CD4-positive, alpha-beta T cell (primary cell): ENCODE measurements around the gene ADCY7. TPM values are rescaled to one million over a fixed set of nuclear protein-coding genes. Genes with fewer than 3 reads are reported as not detected.

Experiments
- ATAC-seq: fragments of 200-7000 bp; cut with Tn5 transposase; one replicate; pipeline ENCODE4 v1.10.0; 2022; ENCODE audit warnings: mild to moderate bottlenecking; ENCODE audit not compliant: poor library complexity
- CTCF ChIA-PET: fragments of 350-600 bp; sonication (Branson Sonifier 250); formaldehyde crosslinking; loops from one replicate; lab custom pipeline; 2021; ENCODE audit warnings: antibody characterized with exemption, inconsistent platforms; lab: Charles Lee
- POLR2A ChIA-PET: fragments of 350-600 bp; sonication (Branson Sonifier 250); formaldehyde crosslinking; loops from one replicate; lab custom pipeline; 2021; ENCODE audit warnings: antibody characterized with exemption, inconsistent platforms; lab: Charles Lee
- DNase-seq, 14 experiments: peaks; one replicate each; pipeline ENCODE4 v3.0.0-alpha.2; 2013 to 2020; ENCODE audit warnings: mixed read lengths in 2 of 14
- H3K27ac ChIP-seq, 2 donors: one replicate each; pipeline versions ENCODE4 v1.5.1 to v1.7.0; 2013; ENCODE audit warnings: low read length in 2 of 2, low read depth in 1 of 2, mild to moderate bottlenecking in 1 of 2
- H3K27me3 ChIP-seq, 2 experiments: 1 replicate in 1 of 2; 2 replicates in 1 of 2; pipeline versions ENCODE4 v1.6.1 to v1.7.0; 2013; ENCODE audit warnings: low read length in 2 of 2, control low read depth in 1 of 2, mild to moderate bottlenecking in 1 of 2, moderate library complexity in 1 of 2; ENCODE audit not compliant: insufficient read depth in 2 of 2, control insufficient read depth in 1 of 2
- H3K36me3 ChIP-seq: one replicate; pipeline ENCODE4 v1.6.1; 2013; ENCODE audit warnings: low read length, control low read depth; ENCODE audit not compliant: insufficient read depth
- H3K4me1 ChIP-seq: one replicate; pipeline ENCODE4 v1.6.1; 2013; ENCODE audit warnings: low read length, control low read depth; ENCODE audit not compliant: insufficient read depth
- H3K4me3 ChIP-seq: one replicate; pipeline ENCODE4 v1.5.1; 2013; ENCODE audit warnings: mild to moderate bottlenecking, low read length, moderate library complexity
- H3K9me3 ChIP-seq, 2 experiments: 1 replicate in 1 of 2; 2 replicates in 1 of 2; pipeline versions ENCODE4 v1.6.1 to v1.7.0; 2013; ENCODE audit warnings: low read length in 2 of 2, mild to moderate bottlenecking in 2 of 2, control low read depth in 1 of 2, moderate library complexity in 1 of 2; ENCODE audit not compliant: control insufficient read depth in 1 of 2, insufficient read depth in 1 of 2
- H3K27ac Mint-ChIP-seq: one replicate; pipeline ENCODE4 v1.8.0; 2020; ENCODE audit warnings: mixed read lengths
- H3K27me3 Mint-ChIP-seq: one replicate; pipeline ENCODE4 v1.8.0; 2021; ENCODE audit warnings: mixed read lengths
- H3K36me3 Mint-ChIP-seq: one replicate; pipeline ENCODE4 v1.8.0; 2021; ENCODE audit warnings: low read depth, mixed read lengths
- H3K4me1 Mint-ChIP-seq: one replicate; pipeline ENCODE4 v1.8.0; 2021; ENCODE audit warnings: low read depth, mixed read lengths
- H3K4me3 Mint-ChIP-seq: one replicate; pipeline ENCODE4 v1.8.0; 2020; ENCODE audit warnings: mild to moderate bottlenecking, mixed read lengths
- H3K9me3 Mint-ChIP-seq: one replicate; pipeline ENCODE4 v1.8.0; 2020; ENCODE audit warnings: mixed read lengths
- intact Hi-C, 2 experiments: fragments of 100-400 bp; cut with DNase I in 1 of 2; cut with micrococcal nuclease in 1 of 2; formaldehyde crosslinking; loops; one replicate each; pipeline versions ENCODE4 v1.15.1 to v1.9.0; 2023 to 2025; cut with DNase I, micrococcal nuclease
- total RNA-seq, 174 experiments: library from RNA in 2 of 174; stranded (reverse) in 2 of 174; gene quantifications; one replicate each; pipeline ENCODE4 v1.2.3 and lab custom pipeline; 2021 to 2026
- TF ChIP-seq, protein P1 (sequence below): fragments of 200-600 bp; IDR thresholded peaks from one replicate; pipeline ENCODE4 v1.8.0; 2022; ENCODE audit warnings: antibody characterized with exemption, mild to moderate bottlenecking

ADCY7 gene
- total RNA-seq, 2 experiments from 2014 or later = 136 to 147 TPM

DNA sequence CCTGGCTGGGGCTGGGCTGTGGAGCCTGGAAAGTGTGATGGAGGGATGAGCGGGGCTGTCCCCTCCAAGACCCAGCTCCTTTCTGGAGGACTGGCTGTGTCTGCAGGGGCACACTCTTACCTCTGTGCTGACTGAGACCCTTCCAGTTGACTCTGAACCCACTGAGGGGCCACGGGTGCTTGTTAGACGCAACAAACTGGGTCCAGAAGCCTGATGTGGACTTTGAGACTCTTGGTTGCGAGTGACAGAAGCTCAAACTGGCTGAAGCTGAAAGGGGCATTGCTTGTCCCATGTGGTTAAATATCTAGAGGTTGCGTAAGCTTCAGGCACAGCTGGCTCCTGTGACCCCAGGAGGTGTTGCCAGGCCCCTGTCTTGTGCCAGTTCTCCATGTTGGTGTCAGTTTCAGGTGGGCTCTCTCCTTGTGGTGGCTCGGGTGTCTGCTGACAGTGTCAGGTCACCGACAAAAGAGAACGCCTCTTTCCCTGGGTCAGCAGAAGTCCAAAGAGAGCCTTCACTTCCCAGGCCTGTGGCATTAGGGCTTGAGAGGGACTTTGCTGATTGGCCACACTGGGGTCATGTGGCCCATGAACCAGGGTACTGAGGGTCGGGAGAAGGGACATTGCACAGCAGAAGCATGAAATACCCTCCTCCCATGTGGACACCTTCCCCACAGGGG lies 16.7 kb downstream of the ADCY7 start:
- H3K27ac Mint-ChIP-seq = peak overlapping the region; percentile 100
- H3K27me3 Mint-ChIP-seq = no peaks in the 10 kb centered on the region
- intact Hi-C loops = loop anchor here in 1 of 2 experiments (2.0 kb wide), 1 partner anchor 16 kb away; the partner anchor contains the start of gene ADCY7
- no peak for DNase-seq
- Histone ChIP-seq H3K4me3 (no peak overlapping the region), H3K27me3 (no peaks in the 10 kb centered on the region), H3K9me3 (peaks cover 0 to 9% of the 10 kb centered on the region in 2 experiments), H3K4me1 (peaks cover 81% of the 10 kb centered on the region), H3K36me3 (peaks cover 33% of the 10 kb centered on the region), H3K27ac (peak overlapping the region in 1 of 2 donors; percentile 45)
- peaks cover 41% of the 10 kb centered on the region for H3K36me3 Mint-ChIP-seq
- ChIA-PET CTCF (interaction anchor here (1.0 to 1.8 kb wide), 6 partner anchors 8 to 524 kb away, joined by 3 to 9 read pairs (median 4); no protein-coding TSS in a partner anchor), POLR2A (interaction anchor here (1.1 to 6.4 kb wide), 4 partner anchors 10 to 463 kb away, joined by 3 to 77 read pairs (median 22); partner anchors contain the start of gene ADCY7)
- H3K4me3 Mint-ChIP-seq = peak overlapping the region; percentile 81
- H3K4me1 Mint-ChIP-seq = peaks cover 83% of the 10 kb centered on the region
- H3K9me3 Mint-ChIP-seq = no peaks in the 10 kb centered on the region
- ATAC-seq = no peak
- TF ChIP-seq, protein P1, sequence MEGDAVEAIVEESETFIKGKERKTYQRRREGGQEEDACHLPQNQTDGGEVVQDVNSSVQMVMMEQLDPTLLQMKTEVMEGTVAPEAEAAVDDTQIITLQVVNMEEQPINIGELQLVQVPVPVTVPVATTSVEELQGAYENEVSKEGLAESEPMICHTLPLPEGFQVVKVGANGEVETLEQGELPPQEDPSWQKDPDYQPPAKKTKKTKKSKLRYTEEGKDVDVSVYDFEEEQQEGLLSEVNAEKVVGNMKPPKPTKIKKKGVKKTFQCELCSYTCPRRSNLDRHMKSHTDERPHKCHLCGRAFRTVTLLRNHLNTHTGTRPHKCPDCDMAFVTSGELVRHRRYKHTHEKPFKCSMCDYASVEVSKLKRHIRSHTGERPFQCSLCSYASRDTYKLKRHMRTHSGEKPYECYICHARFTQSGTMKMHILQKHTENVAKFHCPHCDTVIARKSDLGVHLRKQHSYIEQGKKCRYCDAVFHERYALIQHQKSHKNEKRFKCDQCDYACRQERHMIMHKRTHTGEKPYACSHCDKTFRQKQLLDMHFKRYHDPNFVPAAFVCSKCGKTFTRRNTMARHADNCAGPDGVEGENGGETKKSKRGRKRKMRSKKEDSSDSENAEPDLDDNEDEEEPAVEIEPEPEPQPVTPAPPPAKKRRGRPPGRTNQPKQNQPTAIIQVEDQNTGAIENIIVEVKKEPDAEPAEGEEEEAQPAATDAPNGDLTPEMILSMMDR = no peak

DNA sequence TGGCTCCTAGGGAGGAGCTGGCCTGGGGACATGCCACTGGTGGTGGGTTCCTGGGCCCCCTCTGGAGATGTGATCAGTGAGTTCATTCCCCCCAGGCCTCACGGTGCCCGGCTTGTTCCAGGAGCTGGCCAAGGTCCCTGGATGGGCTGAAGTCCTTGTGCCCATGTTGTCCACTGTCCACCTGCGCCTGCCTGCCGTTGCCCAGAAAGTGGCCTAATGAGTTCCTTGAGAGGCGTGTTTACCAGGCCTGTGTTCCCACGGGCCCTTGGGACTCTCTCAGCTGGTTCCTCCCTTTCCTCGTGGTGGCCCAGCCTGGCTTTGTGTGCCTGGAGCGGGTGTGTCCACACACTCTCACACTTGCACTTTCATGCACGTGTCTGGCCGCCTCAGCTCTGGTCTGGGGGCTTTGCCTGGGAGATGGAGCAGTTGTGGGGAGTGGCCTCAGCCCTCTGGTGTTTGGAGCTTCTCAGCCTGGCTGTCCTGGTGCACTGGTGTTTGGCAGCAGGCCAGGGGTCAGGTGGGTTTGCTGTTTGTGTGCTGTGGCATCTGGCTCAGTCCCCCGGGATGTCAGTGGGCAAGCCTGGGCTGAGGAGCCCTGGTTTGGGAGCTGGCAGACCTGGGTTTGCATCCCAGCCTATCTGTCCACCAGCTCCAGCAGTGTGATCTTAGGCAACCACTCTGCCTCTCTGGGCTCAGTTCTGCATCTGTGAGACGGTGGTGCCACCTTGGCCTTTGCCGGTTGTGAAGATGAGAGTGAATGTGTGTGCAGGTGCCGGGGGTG lies 18.0 kb downstream of the ADCY7 start:
- ChIA-PET CTCF (interaction anchor here (0.6 to 1.8 kb wide), 5 partner anchors 9 to 73 kb away, joined by 3 to 9 read pairs (median 3); no protein-coding TSS in a partner anchor), POLR2A (interaction anchor here (1.3 to 3.8 kb wide), 3 partner anchors 11 to 29 kb away, joined by 3 to 40 read pairs (median 19); partner anchors contain the start of gene ADCY7)
- TF ChIP-seq, protein P1 = no peak
- Histone ChIP-seq H3K4me3 (peak overlapping the region; percentile 2), H3K9me3 (peaks cover 0 to 9% of the 10 kb centered on the region in 2 experiments), H3K27me3 (no peaks in the 10 kb centered on the region), H3K4me1 (peaks cover 72% of the 10 kb centered on the region), H3K27ac (peak overlapping the region; percentile 44 to 45), H3K36me3 (peaks cover 37% of the 10 kb centered on the region)
- H3K4me3 Mint-ChIP-seq = peak overlapping the region; percentile 67
- no peaks in the 10 kb centered on the region for H3K27me3 Mint-ChIP-seq
- ATAC-seq (peak; percentile 33), DNase-seq (peak in 4 of 14 experiments; percentile 26 to 43 (median 38))
- H3K27ac Mint-ChIP-seq = peak overlapping the region; percentile 100
- peaks cover 51% of the 10 kb centered on the region for H3K36me3 Mint-ChIP-seq
- intact Hi-C loops = no loop called here
- no peaks in the 10 kb centered on the region for H3K9me3 Mint-ChIP-seq
- peaks cover 71% of the 10 kb centered on the region for H3K4me1 Mint-ChIP-seq

DNA sequence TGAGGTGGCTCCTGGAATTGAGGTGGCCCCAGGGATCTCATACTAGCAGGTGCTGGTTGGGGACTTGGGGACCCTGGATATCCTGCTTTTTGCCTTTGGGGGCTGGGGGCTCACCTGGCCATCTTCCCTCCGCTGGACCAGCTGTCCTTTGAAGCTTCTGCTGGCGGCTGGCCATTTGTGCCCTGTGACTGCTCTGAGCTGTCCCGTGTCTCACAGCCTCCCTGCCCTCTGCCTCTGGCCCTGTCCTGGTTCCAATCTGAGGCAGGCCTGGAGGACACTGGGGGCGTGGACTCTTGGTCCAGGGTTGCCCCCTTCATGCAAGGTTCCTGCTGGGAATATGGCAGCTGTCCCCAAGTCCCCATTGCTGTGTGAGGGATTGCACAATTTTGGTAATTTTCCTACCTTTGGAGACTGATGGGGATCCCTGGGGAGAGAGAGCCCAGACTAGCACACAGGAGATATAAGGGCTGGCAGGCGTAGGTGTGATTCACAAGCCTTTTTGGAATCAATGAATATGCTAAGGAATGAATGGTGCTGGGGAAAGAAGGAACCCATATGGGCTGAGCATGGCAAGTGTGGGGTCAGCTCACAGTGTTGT lies 19.2 kb downstream of the ADCY7 start:
- CTCF ChIA-PET = interaction anchor here (1.6 kb wide), 1 partner anchor 20 kb away, joined by 5 read pairs; no protein-coding TSS in a partner anchor
- ATAC-seq (no peak), DNase-seq (no peak)
- Histone ChIP-seq H3K4me3 (no peak overlapping the region), H3K27me3 (no peaks in the 10 kb centered on the region), H3K9me3 (peaks cover 0 to 9% of the 10 kb centered on the region in 2 experiments), H3K4me1 (peaks cover 71% of the 10 kb centered on the region), H3K36me3 (peaks cover 48% of the 10 kb centered on the region), H3K27ac (peak overlapping the region in 1 of 2 donors; percentile 43)
- intact Hi-C loops = no loop called here
- Mint-ChIP-seq H3K4me3 (no peak overlapping the region), H3K9me3 (no peaks in the 10 kb centered on the region), H3K27ac (peak overlapping the region; percentile 100), H3K4me1 (peaks cover 59% of the 10 kb centered on the region), H3K36me3 (peaks cover 57% of the 10 kb centered on the region), H3K27me3 (no peaks in the 10 kb centered on the region)
- TF ChIP-seq, protein P1 = no peak
- POLR2A ChIA-PET = interaction anchor here (1.3 to 4.0 kb wide), 4 partner anchors 11 to 28 kb away, joined by 3 to 40 read pairs (median 22); partner anchors contain the start of gene ADCY7
